Spleen (tissue), 7 donors: ENCODE results near the gene ZCCHC8.
"Not testable (repeated sequence)": the region's sequence is repeated elsewhere in the genome, so short reads cannot be mapped to it uniquely, and the experiment has no call there.

ENCODE experiments used
- CTCF ChIP-seq, 11 experiments: fragments of 200-600 bp in 7 of 11; fragments of 450-650 bp in 4 of 11; sonication (generic) in 4 of 11; IDR thresholded peaks in 8 of 11; conservative IDR thresholded peaks in 3 of 11; 1 replicate in 7 of 11; 2 replicates in 4 of 11; pipeline versions ENCODE4 v1.4.0 to v1.8.0; 2016 to 2021; ENCODE audit warnings: antibody characterized with exemption in 11 of 11, inconsistent platforms in 4 of 11, mild to moderate bottlenecking in 1 of 11
- POLR2A ChIP-seq, 3 donors: fragments of 450-650 bp; IDR thresholded peaks; one replicate each; pipeline ENCODE4 v1.5.1; 2017; ENCODE audit warnings: antibody characterized with exemption in 3 of 3, mild to moderate bottlenecking in 1 of 3
- POLR2AphosphoS5 ChIP-seq, 3 donors: sonication (generic); formaldehyde crosslinking; IDR thresholded peaks; one replicate each; pipeline ENCODE4 v1.5.1; 2017; ENCODE audit warnings: antibody characterized with exemption in 3 of 3
- donor health status: DM: no; HTN: no; CAD: no; lungs with moderate emphysema.
- donor health status: DM: no; HTN: no; CAD: no.
- donor health status: DM: no; HTN: no; CAD: no.

GRCh38 chr12:122429043-122429442 is 71.7 kb downstream of the ZCCHC8 start:
- TF ChIP-seq CTCF (IDR thresholded peaks at IDR 0.05 in 8 of 11, conservative IDR thresholded peaks at IDR 0.05 in 3 of 11); POLR2A (IDR thresholded peaks at IDR 0.05); POLR2AphosphoS5 (IDR thresholded peaks at IDR 0.05): not testable (repeated sequence)
